ENCODE measurements around the gene CDC42BPB. TPM values are rescaled to one million over a fixed set of nuclear protein-coding genes. Genes with fewer than 3 reads are reported as not detected.

Gene CDC42BPB
- total RNA-seq, 4 donors from 2014 or later, result 93.9 to 132 (median 110) TPM

DNA sequence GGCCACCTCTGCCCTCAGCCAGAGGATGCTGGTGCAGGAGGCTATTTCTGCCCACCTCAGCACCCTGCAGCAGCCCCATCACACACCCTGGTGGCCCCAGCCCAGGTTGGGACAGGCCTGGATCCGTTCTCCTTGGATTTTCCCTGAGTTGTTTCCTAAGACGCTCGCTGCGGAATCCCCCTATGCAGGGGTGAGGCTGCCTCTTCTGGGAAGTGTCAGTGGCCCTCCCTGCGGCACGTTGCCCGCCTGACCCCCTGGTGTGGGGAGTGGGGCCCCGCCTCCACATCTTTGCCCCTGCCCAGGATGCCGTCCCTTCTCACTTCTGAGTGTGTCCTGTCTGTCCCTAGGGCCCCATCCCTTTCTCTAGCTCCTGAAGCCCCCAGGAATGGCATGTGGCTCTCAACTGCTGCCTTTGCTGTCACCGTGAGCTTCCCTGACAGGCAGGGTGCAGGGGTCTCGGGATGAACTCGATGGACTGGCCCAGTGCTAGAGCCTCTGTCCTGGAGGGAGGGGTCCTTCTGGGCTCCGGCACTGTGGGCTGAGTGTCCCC lies 36.6 kb upstream of the CDC42BPB start:
- Histone ChIP-seq H3K27me3 (peaks cover 0 to 17% (median 3%) of the 10 kb centered on the region in 4 donors), H3K27ac (replicated peaks in 1 of 4) (peak overlapping the region; percentile 57 to 68 (median 66)), H3K36me3 (no peaks in the 10 kb centered on the region), H3K4me3 (peak overlapping the region; percentile 12 to 40 (median 25)), H3K4me1 (peaks cover 6 to 34% (median 28%) of the 10 kb centered on the region in 4 donors), H3K9me3 (no peaks in the 10 kb centered on the region)
- intact Hi-C loops (cut with DNase I), result no loop called here
- TF ChIP-seq POLR2AphosphoS5 (IDR thresholded peaks at IDR 0.05), result no peak
- no peak for TF ChIP-seq POLR2A (IDR thresholded peaks at IDR 0.05; ENCODE audit: low read depth)
- no peak for DNase-seq (ENCODE audit: extremely low spot score)
- 87% methylated on average over 10 of the region's 13 CpGs for WGBS

GRCh38 chr14:103091883-103092222 lies 34.5 kb upstream of the CDC42BPB start:
- peaks cover 6 to 33% (median 26%) of the 10 kb centered on the region in 4 donors for H3K4me1 ChIP-seq
- DNase-seq (ENCODE audit: extremely low spot score), result no peak
- intact Hi-C loops (cut with DNase I), result no loop called here
- H3K27me3 ChIP-seq, result peaks cover 0 to 9% (median 3%) of the 10 kb centered on the region in 4 donors
- WGBS, result 67% methylated on average over 8 of the region's 9 CpGs
- H3K9me3 ChIP-seq, result no peaks in the 10 kb centered on the region
- TF ChIP-seq EP300 (IDR thresholded peaks at IDR 0.05), result no peak
- TF ChIP-seq, protein P1, sequence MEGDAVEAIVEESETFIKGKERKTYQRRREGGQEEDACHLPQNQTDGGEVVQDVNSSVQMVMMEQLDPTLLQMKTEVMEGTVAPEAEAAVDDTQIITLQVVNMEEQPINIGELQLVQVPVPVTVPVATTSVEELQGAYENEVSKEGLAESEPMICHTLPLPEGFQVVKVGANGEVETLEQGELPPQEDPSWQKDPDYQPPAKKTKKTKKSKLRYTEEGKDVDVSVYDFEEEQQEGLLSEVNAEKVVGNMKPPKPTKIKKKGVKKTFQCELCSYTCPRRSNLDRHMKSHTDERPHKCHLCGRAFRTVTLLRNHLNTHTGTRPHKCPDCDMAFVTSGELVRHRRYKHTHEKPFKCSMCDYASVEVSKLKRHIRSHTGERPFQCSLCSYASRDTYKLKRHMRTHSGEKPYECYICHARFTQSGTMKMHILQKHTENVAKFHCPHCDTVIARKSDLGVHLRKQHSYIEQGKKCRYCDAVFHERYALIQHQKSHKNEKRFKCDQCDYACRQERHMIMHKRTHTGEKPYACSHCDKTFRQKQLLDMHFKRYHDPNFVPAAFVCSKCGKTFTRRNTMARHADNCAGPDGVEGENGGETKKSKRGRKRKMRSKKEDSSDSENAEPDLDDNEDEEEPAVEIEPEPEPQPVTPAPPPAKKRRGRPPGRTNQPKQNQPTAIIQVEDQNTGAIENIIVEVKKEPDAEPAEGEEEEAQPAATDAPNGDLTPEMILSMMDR (IDR thresholded peaks at IDR 0.05), result no peak
- TF ChIP-seq POLR2A (IDR thresholded peaks at IDR 0.05; ENCODE audit: low read depth), result no peak
- no peak for TF ChIP-seq POLR2AphosphoS5 (IDR thresholded peaks at IDR 0.05)
- peak overlapping the region; percentile 58 to 74 (median 60) for H3K4me3 ChIP-seq
- no peaks in the 10 kb centered on the region for H3K36me3 ChIP-seq
- H3K27ac ChIP-seq (replicated peaks in 1 of 4), result peak overlapping the region; percentile 31 to 54 (median 46)

DNA sequence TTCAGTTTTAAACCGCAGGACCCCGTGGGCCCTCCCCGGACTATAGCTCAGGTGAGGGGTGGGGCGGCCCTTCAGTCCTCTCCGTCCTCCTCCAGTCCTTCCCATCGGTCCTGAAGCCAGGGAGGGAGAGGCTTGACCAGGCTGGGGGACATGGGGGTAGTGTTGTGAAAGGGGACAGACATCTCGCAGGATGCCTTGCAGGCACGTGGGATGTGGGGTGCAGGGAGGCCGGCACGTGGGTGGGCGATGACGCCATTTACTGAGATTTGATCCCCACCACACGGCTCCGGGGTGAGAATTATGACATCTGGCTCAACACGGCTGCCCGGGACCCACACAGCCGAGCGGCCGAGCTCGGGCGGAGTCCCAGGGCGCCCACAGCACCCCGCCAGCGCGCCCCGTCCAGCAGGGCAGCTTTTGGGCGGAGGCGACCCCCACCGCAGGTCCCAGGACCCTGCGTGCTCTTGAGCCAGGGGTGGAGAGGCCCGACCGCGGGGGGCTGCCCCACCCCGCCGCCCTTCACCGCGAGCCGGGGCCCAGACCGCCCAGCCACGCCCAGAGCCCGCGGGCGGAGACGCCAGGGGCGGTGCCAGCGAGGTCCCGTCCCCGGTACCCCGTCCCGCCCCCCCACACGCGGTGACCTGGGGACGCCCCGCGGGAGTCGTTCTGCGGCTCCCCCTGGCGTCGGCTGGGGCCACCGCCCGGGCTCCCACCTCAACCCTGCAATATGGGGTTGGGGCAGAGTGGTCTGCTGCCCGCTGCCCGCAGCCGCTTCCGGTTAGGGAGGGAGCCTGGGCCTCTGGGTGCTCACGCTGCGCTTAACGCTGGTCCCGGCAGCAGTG lies 33.9 kb upstream of the CDC42BPB start:
- peak overlapping the region; percentile 31 to 54 (median 46) for H3K27ac ChIP-seq (replicated peaks in 1 of 4)
- 8% methylated on average over 30 of the region's 69 CpGs for WGBS
- intact Hi-C loops (cut with DNase I), result no loop called here

GRCh38 chr14:103090481-103091020 lies 33.2 kb upstream of the CDC42BPB start:
- TF ChIP-seq POLR2AphosphoS5 (IDR thresholded peaks at IDR 0.05), result no peak
- TF ChIP-seq EP300 (IDR thresholded peaks at IDR 0.05), result no peak
- TF ChIP-seq, protein P1 (IDR thresholded peaks at IDR 0.05), result no peak
- TF ChIP-seq POLR2A (IDR thresholded peaks at IDR 0.05; ENCODE audit: low read depth), result no peak
- DNase-seq (ENCODE audit: extremely low spot score), result no peak
- no peak overlapping the region for H3K27ac ChIP-seq (replicated peaks in 1 of 4)
- peak overlapping the region in 1 of 4 donors; percentile 58 for H3K4me3 ChIP-seq
- WGBS, result 78% methylated on average over 12 of the region's 12 CpGs
- peaks cover 0 to 22% (median 5%) of the 10 kb centered on the region in 4 donors for H3K27me3 ChIP-seq
- peaks cover 6 to 33% (median 26%) of the 10 kb centered on the region in 4 donors for H3K4me1 ChIP-seq
- intact Hi-C loops (cut with DNase I), result no loop called here
- no peaks in the 10 kb centered on the region for H3K9me3 ChIP-seq
- no peaks in the 10 kb centered on the region for H3K36me3 ChIP-seq

More for the DNA sequence above, 33.9 kb upstream of the CDC42BPB start:
- peak overlapping the region; percentile 58 to 74 (median 60) for H3K4me3 ChIP-seq
- H3K27me3 ChIP-seq, result peaks cover 0 to 15% (median 3%) of the 10 kb centered on the region in 4 donors
- DNase-seq (ENCODE audit: extremely low spot score), result no peak
- H3K4me1 ChIP-seq, result peaks cover 6 to 33% (median 26%) of the 10 kb centered on the region in 4 donors
- no peaks in the 10 kb centered on the region for H3K36me3 ChIP-seq
- TF ChIP-seq POLR2A (IDR thresholded peaks at IDR 0.05; ENCODE audit: low read depth) (no peak), POLR2AphosphoS5 (IDR thresholded peaks at IDR 0.05) (no peak), EP300 (IDR thresholded peaks at IDR 0.05) (no peak)
- TF ChIP-seq, protein P1 (IDR thresholded peaks at IDR 0.05), result peak; percentile 49 to 66 (median 57)
- H3K9me3 ChIP-seq, result no peaks in the 10 kb centered on the region

All from esophagus muscularis mucosa (tissue), 4 donors.